ENCODE measurements around the gene ZFP28. TPM values are rescaled to one million over a fixed set of nuclear protein-coding genes. Genes with fewer than 3 reads are reported as not detected.
A peak's percentile ranks its signal among the peaks of the same experiment; 100 is the strongest.

ZFP28 gene
- total and polyA plus RNA-seq, 4 donors = 0.47 to 1.3 (median 0.82) TPM

DNA sequence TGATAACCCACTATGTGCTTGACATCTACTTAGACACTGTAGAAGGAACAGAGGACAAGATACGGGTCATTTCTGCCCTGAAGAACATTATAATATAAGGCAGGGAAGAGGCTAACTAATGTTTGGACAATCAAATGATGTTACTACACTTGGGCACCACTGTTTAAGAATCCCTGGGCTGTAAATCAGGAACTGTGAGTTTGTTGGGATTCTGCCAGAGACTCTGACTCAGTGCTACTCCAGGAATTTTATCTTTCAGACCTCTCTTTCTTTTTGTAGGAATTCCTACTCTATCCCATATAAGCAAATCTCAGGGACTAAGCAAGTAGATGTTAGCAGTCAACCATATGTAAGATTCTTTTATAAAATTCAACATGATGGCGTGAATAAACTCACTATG, 34.2 kb upstream of the ZFP28 start:
- H3K27ac ChIP-seq (ENCODE audit: low read depth in 1 of 2, low read length in 2 of 2) = no peak overlapping the region
- H3K36me3 ChIP-seq (ENCODE audit: control insufficient read depth in 4 of 4, insufficient read depth in 3 of 4, low read depth in 1 of 4, low read length in 3 of 4) = peaks cover 0 to 2% (median 0%) of the 10 kb centered on the region in 4 donors
- no peak overlapping the region for H3K4me3 ChIP-seq (ENCODE audit: low read depth in 1 of 3, low read length in 3 of 3)
- WGBS = 92% methylated on average over 2 of the region's 2 CpGs
- H3K4me1 ChIP-seq (ENCODE audit: control insufficient read depth in 4 of 4, insufficient read depth in 4 of 4, low read length in 3 of 4) = peaks cover 0 to 10% (median 6%) of the 10 kb centered on the region in 4 donors
- H3K9ac ChIP-seq (ENCODE audit: low read depth in 1 of 2, low read length in 2 of 2) = no peak overlapping the region
- no peak for TF ChIP-seq TAF1 (conservative IDR thresholded peaks at IDR 0.05)
- H3K27me3 ChIP-seq (ENCODE audit: control insufficient read depth in 4 of 4, insufficient read depth in 4 of 4, low read length in 3 of 4) = no peaks in the 10 kb centered on the region
- peaks cover 19 to 43% (median 21%) of the 10 kb centered on the region in 4 donors for H3K9me3 ChIP-seq (ENCODE audit: control insufficient read depth in 4 of 4, low read length in 3 of 4)
- DNase-seq (ENCODE audit: low spot score) = no peak

DNA sequence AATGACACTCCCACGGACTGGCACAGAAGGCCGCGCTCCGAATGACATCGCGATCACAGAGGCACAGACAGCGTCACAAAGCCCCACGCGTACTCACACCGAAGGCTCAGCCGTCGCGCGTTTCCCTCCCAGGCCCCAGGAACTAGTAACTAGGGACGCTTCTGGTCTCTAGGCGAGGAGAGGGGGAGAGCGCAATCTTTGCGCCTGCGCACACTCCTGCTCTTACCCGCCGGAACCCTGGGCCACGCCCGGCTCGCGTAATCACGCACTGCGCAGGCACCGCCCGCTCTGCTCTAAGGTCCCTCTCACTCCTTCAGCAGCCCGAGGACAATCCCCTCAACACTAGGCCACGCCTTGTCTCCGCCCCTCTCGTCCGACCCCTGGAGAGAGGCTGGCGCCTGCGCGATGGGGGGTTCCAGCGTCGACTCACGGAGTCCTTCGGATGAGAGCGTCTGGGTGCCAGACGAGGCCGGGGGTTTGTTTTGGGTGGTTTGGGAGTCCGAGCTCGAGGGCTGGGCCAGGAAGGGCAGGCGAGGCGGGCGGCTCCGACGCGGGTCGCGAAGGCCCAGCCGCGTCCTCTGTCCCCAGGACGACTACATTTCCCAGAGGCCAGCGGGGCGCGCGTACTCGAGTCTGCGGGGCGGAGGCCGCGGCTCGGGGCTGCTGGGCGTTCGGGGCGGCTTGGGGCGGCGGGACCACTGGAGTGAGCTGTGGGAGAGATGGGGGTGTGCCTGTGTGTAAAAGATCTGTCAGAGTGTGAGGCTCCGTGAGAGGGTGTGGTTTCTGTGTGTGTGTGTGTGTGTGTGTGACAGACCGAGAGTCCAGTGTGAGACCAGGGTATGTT, 31.1 kb upstream of the ZFP28 start, which contains the start of gene ZNF471:
TSS of gene ZNF471 (plus strand) at position 410 of the 844 bp plus-strand sequence. CDS start 3,717 bp downstream, outside the sequence.
- peaks cover 17 to 61% (median 23%) of the 10 kb centered on the region in 4 donors for H3K9me3 ChIP-seq (ENCODE audit: control insufficient read depth in 4 of 4, low read length in 3 of 4)
- H3K9ac ChIP-seq (ENCODE audit: low read depth in 1 of 2, low read length in 2 of 2) = no peak within 1 kb of the TSS
- DNase-seq (ENCODE audit: low spot score) = peak; percentile 91
- peaks cover 0 to 10% (median 6%) of the 10 kb centered on the region in 4 donors for H3K4me1 ChIP-seq (ENCODE audit: control insufficient read depth in 4 of 4, insufficient read depth in 4 of 4, low read length in 3 of 4)
- H3K36me3 ChIP-seq (ENCODE audit: control insufficient read depth in 4 of 4, insufficient read depth in 3 of 4, low read depth in 1 of 4, low read length in 3 of 4) = peaks cover 0 to 3% (median 1%) of the 10 kb centered on the region in 4 donors
- peak within 1 kb of the TSS; percentile 80 to 86 for H3K27ac ChIP-seq (ENCODE audit: low read depth in 1 of 2, low read length in 2 of 2)
- peak; percentile 60 for TF ChIP-seq SP1 (IDR thresholded peaks at IDR 0.05)
- peak in 1 of 2 donors; percentile 31 for TF ChIP-seq HNF4A (conservative IDR thresholded peaks at IDR 0.05)
- TF ChIP-seq, protein P1, sequence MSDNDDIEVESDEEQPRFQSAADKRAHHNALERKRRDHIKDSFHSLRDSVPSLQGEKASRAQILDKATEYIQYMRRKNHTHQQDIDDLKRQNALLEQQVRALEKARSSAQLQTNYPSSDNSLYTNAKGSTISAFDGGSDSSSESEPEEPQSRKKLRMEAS (IDR thresholded peaks at IDR 0.05) = peak; percentile 42
- TF ChIP-seq GABPA (IDR thresholded peaks at IDR 0.05 in 1 of 2, conservative IDR thresholded peaks at IDR 0.05 in 1 of 2) = peak in 1 of 2 donors; percentile 79
- TF ChIP-seq, protein P2, sequence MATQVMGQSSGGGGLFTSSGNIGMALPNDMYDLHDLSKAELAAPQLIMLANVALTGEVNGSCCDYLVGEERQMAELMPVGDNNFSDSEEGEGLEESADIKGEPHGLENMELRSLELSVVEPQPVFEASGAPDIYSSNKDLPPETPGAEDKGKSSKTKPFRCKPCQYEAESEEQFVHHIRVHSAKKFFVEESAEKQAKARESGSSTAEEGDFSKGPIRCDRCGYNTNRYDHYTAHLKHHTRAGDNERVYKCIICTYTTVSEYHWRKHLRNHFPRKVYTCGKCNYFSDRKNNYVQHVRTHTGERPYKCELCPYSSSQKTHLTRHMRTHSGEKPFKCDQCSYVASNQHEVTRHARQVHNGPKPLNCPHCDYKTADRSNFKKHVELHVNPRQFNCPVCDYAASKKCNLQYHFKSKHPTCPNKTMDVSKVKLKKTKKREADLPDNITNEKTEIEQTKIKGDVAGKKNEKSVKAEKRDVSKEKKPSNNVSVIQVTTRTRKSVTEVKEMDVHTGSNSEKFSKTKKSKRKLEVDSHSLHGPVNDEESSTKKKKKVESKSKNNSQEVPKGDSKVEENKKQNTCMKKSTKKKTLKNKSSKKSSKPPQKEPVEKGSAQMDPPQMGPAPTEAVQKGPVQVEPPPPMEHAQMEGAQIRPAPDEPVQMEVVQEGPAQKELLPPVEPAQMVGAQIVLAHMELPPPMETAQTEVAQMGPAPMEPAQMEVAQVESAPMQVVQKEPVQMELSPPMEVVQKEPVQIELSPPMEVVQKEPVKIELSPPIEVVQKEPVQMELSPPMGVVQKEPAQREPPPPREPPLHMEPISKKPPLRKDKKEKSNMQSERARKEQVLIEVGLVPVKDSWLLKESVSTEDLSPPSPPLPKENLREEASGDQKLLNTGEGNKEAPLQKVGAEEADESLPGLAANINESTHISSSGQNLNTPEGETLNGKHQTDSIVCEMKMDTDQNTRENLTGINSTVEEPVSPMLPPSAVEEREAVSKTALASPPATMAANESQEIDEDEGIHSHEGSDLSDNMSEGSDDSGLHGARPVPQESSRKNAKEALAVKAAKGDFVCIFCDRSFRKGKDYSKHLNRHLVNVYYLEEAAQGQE (IDR thresholded peaks at IDR 0.05) = no peak
- TF ChIP-seq, protein P3, sequence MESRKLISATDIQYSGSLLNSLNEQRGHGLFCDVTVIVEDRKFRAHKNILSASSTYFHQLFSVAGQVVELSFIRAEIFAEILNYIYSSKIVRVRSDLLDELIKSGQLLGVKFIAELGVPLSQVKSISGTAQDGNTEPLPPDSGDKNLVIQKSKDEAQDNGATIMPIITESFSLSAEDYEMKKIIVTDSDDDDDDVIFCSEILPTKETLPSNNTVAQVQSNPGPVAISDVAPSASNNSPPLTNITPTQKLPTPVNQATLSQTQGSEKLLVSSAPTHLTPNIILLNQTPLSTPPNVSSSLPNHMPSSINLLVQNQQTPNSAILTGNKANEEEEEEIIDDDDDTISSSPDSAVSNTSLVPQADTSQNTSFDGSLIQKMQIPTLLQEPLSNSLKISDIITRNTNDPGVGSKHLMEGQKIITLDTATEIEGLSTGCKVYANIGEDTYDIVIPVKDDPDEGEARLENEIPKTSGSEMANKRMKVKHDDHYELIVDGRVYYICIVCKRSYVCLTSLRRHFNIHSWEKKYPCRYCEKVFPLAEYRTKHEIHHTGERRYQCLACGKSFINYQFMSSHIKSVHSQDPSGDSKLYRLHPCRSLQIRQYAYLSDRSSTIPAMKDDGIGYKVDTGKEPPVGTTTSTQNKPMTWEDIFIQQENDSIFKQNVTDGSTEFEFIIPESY (IDR thresholded peaks at IDR 0.05) = peak; percentile 68
- TF ChIP-seq FOXA2 (IDR thresholded peaks at IDR 0.05) = no peak
- peak; percentile 78 for TF ChIP-seq YY1 (IDR thresholded peaks at IDR 0.05)
- TF ChIP-seq RXRA (IDR thresholded peaks at IDR 0.05) = peak; percentile 43 to 44
- no peak for TF ChIP-seq HNF4G (IDR thresholded peaks at IDR 0.05)
- H3K27me3 ChIP-seq (ENCODE audit: control insufficient read depth in 4 of 4, insufficient read depth in 4 of 4, low read length in 3 of 4) = no peaks in the 10 kb centered on the region
- 3% methylated on average over 74 of the region's 74 CpGs for WGBS
- peak within 1 kb of the TSS; percentile 49 to 71 (median 55) for H3K4me3 ChIP-seq (ENCODE audit: low read depth in 1 of 3, low read length in 3 of 3)

Data from liver (tissue), 9 donors.